Parathyroid adenoma (tissue), 2 donors: ENCODE data around the gene GPC1.

Experiments used
- H2AFZ ChIP-seq: fragments of 300-600 bp; sonication (generic); one replicate; pipeline ENCODE4 v1.7.0; 2017; ENCODE audit warnings: antibody characterized with exemption, mild to moderate bottlenecking
- H3K27ac ChIP-seq: fragments of 300-600 bp; sonication (generic); one replicate; pipeline ENCODE4 v1.7.0; 2017
- H3K27me3 ChIP-seq: fragments of 300-600 bp; sonication (generic); one replicate; pipeline ENCODE4 v1.7.0; 2017; ENCODE audit warnings: low read length; ENCODE audit not compliant: control insufficient read depth, insufficient read depth
- H3K36me3 ChIP-seq: fragments of 300-600 bp; sonication (generic); one replicate; pipeline ENCODE4 v1.7.0; 2017; ENCODE audit warnings: low read length; ENCODE audit not compliant: control insufficient read depth, insufficient read depth
- H3K4me1 ChIP-seq: fragments of 300-600 bp; sonication (generic); one replicate; pipeline ENCODE4 v1.7.0; 2017; ENCODE audit warnings: control low read depth
- H3K4me2 ChIP-seq: fragments of 300-600 bp; sonication (generic); one replicate; pipeline ENCODE4 v1.7.0; 2017; ENCODE audit warnings: low read length
- H3K4me3 ChIP-seq: fragments of 300-600 bp; sonication (generic); one replicate; pipeline ENCODE4 v1.7.0; 2017; ENCODE audit warnings: low read depth, low read length
- H3K79me2 ChIP-seq: fragments of 300-600 bp; sonication (generic); one replicate; pipeline ENCODE4 v1.7.0; 2017; ENCODE audit warnings: control low read depth
- H3K9ac ChIP-seq: fragments of 300-600 bp; sonication (generic); one replicate; pipeline ENCODE4 v1.7.0; 2017; ENCODE audit warnings: mild to moderate bottlenecking
- H3K9me3 ChIP-seq: fragments of 300-600 bp; sonication (generic); one replicate; pipeline ENCODE4 v1.7.0; 2017; ENCODE audit warnings: low read length; ENCODE audit not compliant: control insufficient read depth
- TF ChIP-seq, protein P1 (sequence below): fragments of 300-600 bp; sonication (generic); IDR thresholded peaks from one replicate; pipeline ENCODE4 v1.7.0; 2017; ENCODE audit warnings: antibody characterized with exemption, mild to moderate bottlenecking
- donor health status: primary hyperparathyroidism.

Gene GPC1

DNA sequence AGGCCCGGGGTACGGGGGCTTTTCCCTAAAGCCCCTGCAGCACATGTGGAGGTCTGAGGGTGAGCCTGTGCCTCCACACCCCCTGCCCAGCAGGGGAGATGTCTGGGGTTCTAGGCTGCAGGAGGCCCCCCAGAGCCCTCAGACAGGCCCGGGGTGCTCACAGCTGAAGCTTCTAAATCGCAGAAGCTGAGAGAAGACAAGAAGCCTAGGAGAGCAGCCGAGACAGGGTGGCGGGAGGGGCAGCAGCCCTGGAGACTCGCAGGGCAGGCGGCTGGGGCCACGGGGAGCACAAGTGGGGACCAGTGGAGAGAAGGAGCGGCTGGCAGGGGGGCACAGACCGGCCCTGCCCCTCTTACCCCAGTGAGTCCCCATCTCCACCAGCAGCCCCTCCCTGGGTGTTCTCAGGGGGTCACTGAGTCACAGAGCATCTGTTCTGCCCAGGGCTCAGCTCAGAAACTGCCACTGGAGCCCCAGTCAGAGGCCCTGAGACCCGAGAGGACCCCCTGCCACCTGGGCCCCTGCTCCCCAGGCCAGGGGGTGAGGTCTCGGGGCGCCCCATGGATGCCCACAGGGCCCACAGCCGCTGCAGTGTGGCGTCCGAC lies 26.1 kb downstream of the GPC1 start:
- no peak overlapping the region for H2AFZ ChIP-seq
- H3K79me2 ChIP-seq = no peaks in the 10 kb centered on the region
- H3K27ac ChIP-seq = no peak overlapping the region
- no peaks in the 10 kb centered on the region for H3K36me3 ChIP-seq
- H3K27me3 ChIP-seq = no peaks in the 10 kb centered on the region
- TF ChIP-seq, protein P1, sequence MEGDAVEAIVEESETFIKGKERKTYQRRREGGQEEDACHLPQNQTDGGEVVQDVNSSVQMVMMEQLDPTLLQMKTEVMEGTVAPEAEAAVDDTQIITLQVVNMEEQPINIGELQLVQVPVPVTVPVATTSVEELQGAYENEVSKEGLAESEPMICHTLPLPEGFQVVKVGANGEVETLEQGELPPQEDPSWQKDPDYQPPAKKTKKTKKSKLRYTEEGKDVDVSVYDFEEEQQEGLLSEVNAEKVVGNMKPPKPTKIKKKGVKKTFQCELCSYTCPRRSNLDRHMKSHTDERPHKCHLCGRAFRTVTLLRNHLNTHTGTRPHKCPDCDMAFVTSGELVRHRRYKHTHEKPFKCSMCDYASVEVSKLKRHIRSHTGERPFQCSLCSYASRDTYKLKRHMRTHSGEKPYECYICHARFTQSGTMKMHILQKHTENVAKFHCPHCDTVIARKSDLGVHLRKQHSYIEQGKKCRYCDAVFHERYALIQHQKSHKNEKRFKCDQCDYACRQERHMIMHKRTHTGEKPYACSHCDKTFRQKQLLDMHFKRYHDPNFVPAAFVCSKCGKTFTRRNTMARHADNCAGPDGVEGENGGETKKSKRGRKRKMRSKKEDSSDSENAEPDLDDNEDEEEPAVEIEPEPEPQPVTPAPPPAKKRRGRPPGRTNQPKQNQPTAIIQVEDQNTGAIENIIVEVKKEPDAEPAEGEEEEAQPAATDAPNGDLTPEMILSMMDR = no peak
- H3K4me2 ChIP-seq = no peak overlapping the region
- H3K4me1 ChIP-seq = no peaks in the 10 kb centered on the region
- no peak overlapping the region for H3K4me3 ChIP-seq
- no peak overlapping the region for H3K9ac ChIP-seq
- H3K9me3 ChIP-seq = no peaks in the 10 kb centered on the region

DNA sequence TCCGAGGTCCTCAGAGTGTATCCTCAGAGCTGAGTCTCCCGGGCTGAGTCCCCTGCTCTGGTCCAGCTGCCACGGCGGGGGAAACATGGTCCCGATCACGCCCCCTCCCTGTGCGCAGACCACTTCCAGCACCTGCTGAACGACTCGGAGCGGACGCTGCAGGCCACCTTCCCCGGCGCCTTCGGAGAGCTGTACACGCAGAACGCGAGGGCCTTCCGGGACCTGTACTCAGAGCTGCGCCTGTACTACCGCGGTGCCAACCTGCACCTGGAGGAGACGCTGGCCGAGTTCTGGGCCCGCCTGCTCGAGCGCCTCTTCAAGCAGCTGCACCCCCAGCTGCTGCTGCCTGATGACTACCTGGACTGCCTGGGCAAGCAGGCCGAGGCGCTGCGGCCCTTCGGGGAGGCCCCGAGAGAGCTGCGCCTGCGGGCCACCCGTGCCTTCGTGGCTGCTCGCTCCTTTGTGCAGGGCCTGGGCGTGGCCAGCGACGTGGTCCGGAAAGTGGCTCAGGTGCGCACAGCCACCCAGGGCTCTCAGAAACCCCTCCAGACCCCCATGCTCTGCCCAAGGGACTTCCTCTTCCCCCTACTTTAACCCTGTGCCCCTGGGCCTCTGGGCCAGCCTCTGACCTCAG lies 26.7 kb downstream of the GPC1 start:
- H3K4me1 ChIP-seq = no peaks in the 10 kb centered on the region
- no peak overlapping the region for H3K4me2 ChIP-seq
- H2AFZ ChIP-seq = no peak overlapping the region
- no peaks in the 10 kb centered on the region for H3K36me3 ChIP-seq
- H3K9ac ChIP-seq = no peak overlapping the region
- H3K27ac ChIP-seq = no peak overlapping the region
- H3K4me3 ChIP-seq = no peak overlapping the region
- H3K27me3 ChIP-seq = no peaks in the 10 kb centered on the region
- no peaks in the 10 kb centered on the region for H3K9me3 ChIP-seq
- TF ChIP-seq, protein P1 = no peak
- no peaks in the 10 kb centered on the region for H3K79me2 ChIP-seq

DNA sequence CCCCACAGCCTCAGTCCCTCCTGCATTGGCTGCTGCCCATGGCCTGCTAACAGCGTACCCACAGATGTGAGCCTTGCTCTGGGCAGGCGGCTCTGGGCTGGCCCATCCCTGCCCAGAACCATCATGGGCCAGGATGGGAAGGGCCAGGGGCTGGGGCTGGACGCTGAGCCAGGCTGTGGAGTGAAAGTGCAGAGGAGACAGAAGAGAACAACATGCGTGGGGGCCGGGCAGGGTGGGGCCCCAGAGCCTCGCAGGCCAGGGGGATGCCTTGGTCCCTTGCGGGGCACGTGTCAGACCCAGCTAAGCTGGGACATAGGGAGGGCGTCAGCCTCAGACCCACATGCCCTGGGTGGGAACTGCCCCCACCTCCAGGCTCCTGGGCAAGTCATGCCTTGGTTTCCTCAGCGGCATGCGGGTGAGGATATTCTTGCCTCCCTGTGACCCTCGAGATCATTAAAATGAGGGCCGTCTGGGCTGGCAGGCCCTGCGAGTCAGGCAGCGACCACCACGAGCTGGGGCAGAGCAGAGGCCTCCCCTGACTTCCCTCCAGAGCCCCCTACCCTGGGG lies 27.3 kb downstream of the GPC1 start:
- no peaks in the 10 kb centered on the region for H3K27me3 ChIP-seq
- H3K27ac ChIP-seq = no peak overlapping the region
- H2AFZ ChIP-seq = no peak overlapping the region
- H3K4me2 ChIP-seq = no peak overlapping the region
- H3K9ac ChIP-seq = no peak overlapping the region
- TF ChIP-seq, protein P1 = no peak
- H3K4me3 ChIP-seq = no peak overlapping the region
- H3K79me2 ChIP-seq = no peaks in the 10 kb centered on the region
- H3K36me3 ChIP-seq = no peaks in the 10 kb centered on the region
- H3K9me3 ChIP-seq = no peaks in the 10 kb centered on the region
- H3K4me1 ChIP-seq = no peaks in the 10 kb centered on the region

DNA sequence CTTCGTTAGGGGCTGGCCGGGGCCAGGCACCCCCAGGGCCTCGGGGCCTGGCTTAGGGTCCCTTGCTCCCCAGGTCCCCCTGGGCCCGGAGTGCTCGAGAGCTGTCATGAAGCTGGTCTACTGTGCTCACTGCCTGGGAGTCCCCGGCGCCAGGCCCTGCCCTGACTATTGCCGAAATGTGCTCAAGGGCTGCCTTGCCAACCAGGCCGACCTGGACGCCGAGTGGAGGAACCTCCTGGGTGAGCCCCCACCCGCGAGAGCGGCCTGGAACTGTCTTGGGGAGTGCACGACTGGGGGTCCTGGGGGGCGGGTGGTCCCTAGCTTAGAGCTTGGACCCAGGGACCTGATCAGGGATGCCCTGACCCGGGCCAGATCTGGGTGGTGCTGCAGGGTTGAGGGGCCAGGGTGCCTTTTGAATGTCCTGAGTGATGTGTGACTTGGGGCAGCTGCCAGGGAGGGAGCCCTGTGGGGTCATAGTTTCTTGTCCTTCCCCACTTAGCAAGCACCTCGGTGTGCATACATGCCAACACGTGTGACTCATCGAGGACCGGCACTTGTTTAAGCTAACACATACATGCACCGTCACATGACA lies 27.9 kb downstream of the GPC1 start:
- no peaks in the 10 kb centered on the region for H3K4me1 ChIP-seq
- no peak overlapping the region for H3K9ac ChIP-seq
- H2AFZ ChIP-seq = no peak overlapping the region
- no peaks in the 10 kb centered on the region for H3K36me3 ChIP-seq
- H3K79me2 ChIP-seq = no peaks in the 10 kb centered on the region
- no peaks in the 10 kb centered on the region for H3K27me3 ChIP-seq
- H3K27ac ChIP-seq = no peak overlapping the region
- no peak overlapping the region for H3K4me3 ChIP-seq
- TF ChIP-seq, protein P1 = no peak
- no peak overlapping the region for H3K4me2 ChIP-seq
- H3K9me3 ChIP-seq = no peaks in the 10 kb centered on the region
